Liver (tissue), 9 donors: ENCODE data around the gene PCNX2. TPM values are rescaled to one million over a fixed set of nuclear protein-coding genes. Genes with fewer than 3 reads are reported as not detected.

Source experiments
- DNase-seq: peaks from one replicate; pipeline ENCODE4 v3.0.0-alpha.2; 2017; ENCODE audit warnings: low spot score
- H3K27ac ChIP-seq, 2 donors: one replicate each; pipeline ENCODE4 v1.7.0; 2013; ENCODE audit warnings: inconsistent platforms in 2 of 2, low read length in 2 of 2, control low read depth in 1 of 2, low read depth in 1 of 2, mild to moderate bottlenecking in 1 of 2
- H3K27me3 ChIP-seq, 4 donors: one replicate each; pipeline versions ENCODE4 v1.6.1 to v1.7.0; 2013; ENCODE audit warnings: low read length in 3 of 4, inconsistent platforms in 1 of 4, mild to moderate bottlenecking in 1 of 4, moderate library complexity in 1 of 4; ENCODE audit not compliant: control insufficient read depth in 4 of 4, insufficient read depth in 4 of 4
- H3K36me3 ChIP-seq, 4 donors: one replicate each; pipeline versions ENCODE4 v1.6.1 to v1.7.0; 2013; ENCODE audit warnings: low read length in 3 of 4, mild to moderate bottlenecking in 3 of 4, low read depth in 1 of 4, moderate library complexity in 1 of 4; ENCODE audit not compliant: control insufficient read depth in 4 of 4, insufficient read depth in 3 of 4
- H3K4me1 ChIP-seq, 4 donors: one replicate each; pipeline versions ENCODE4 v1.6.1 to v1.7.0; 2013; ENCODE audit warnings: low read length in 3 of 4, mild to moderate bottlenecking in 3 of 4, moderate library complexity in 1 of 4; ENCODE audit not compliant: control insufficient read depth in 4 of 4, insufficient read depth in 4 of 4
- H3K4me3 ChIP-seq, 3 donors: one replicate each; pipeline versions ENCODE4 v1.6.1 to v1.7.0; 2013; ENCODE audit warnings: low read length in 3 of 3, control low read depth in 1 of 3, low read depth in 1 of 3, mild to moderate bottlenecking in 1 of 3
- H3K9ac ChIP-seq, 2 donors: one replicate each; pipeline ENCODE4 v1.7.0; 2013; ENCODE audit warnings: low read length in 2 of 2, mild to moderate bottlenecking in 2 of 2, moderate library complexity in 2 of 2, control low read depth in 1 of 2, low read depth in 1 of 2
- H3K9me3 ChIP-seq, 4 donors: one replicate each; pipeline versions ENCODE4 v1.6.1 to v1.7.0; 2013; ENCODE audit warnings: low read length in 3 of 4; ENCODE audit not compliant: control insufficient read depth in 4 of 4
- ATF3 ChIP-seq: IDR thresholded peaks from 2 replicates; pipeline ENCODE4 v1.6.1; 2016; ENCODE audit warnings: antibody characterized with exemption
- CTCF ChIP-seq: fragments of 150-350 bp; IDR thresholded peaks from 2 replicates; pipeline ENCODE4 v1.5.1; 2017; ENCODE audit warnings: improper control_type of control experiment, low read depth, low read length; ENCODE audit not compliant: missing input control
- EGR1 ChIP-seq, 2 donors: IDR thresholded peaks; 2 replicates each; pipeline ENCODE4 v1.6.1; 2016 to 2018; ENCODE audit warnings: antibody characterized with exemption in 2 of 2, low read depth in 2 of 2
- FOXA1 ChIP-seq: IDR thresholded peaks from 2 replicates; pipeline ENCODE4 v1.6.1; 2016; ENCODE audit warnings: antibody characterized with exemption
- FOXA2 ChIP-seq: IDR thresholded peaks from 2 replicates; pipeline ENCODE4 v1.6.1; 2016; ENCODE audit warnings: antibody characterized with exemption
- GABPA ChIP-seq, 2 donors: IDR thresholded peaks in 1 of 2; conservative IDR thresholded peaks in 1 of 2; 2 replicates each; pipeline ENCODE4 v1.6.1; 2016; ENCODE audit warnings: antibody characterized with exemption in 2 of 2, mild to moderate bottlenecking in 1 of 2, moderate library complexity in 1 of 2
- HNF4A ChIP-seq, 2 donors: conservative IDR thresholded peaks; 2 replicates each; pipeline ENCODE4 v1.6.1; 2016; ENCODE audit warnings: antibody characterized with exemption in 2 of 2, mild to moderate bottlenecking in 2 of 2
- HNF4G ChIP-seq: IDR thresholded peaks from 2 replicates; pipeline ENCODE4 v1.6.1; 2016; ENCODE audit warnings: antibody characterized with exemption
- JUND ChIP-seq, 2 donors: IDR thresholded peaks; 2 replicates each; pipeline ENCODE4 v1.6.1; 2016; ENCODE audit warnings: antibody characterized with exemption in 2 of 2
- NR2F2 ChIP-seq: IDR thresholded peaks from 2 replicates; pipeline ENCODE4 v1.6.1; 2016; ENCODE audit warnings: antibody characterized with exemption
- RAD21 ChIP-seq, 2 donors: IDR thresholded peaks; 2 replicates each; pipeline ENCODE4 v1.6.1; 2016; ENCODE audit warnings: antibody characterized with exemption in 2 of 2, mild to moderate bottlenecking in 2 of 2
- REST ChIP-seq: IDR thresholded peaks from 2 replicates; pipeline ENCODE4 v1.6.1; 2016; ENCODE audit warnings: antibody characterized with exemption, mild to moderate bottlenecking
- RXRA ChIP-seq, 2 donors: IDR thresholded peaks; 2 replicates each; pipeline ENCODE4 v1.6.1; 2017 to 2018; ENCODE audit warnings: antibody characterized with exemption in 2 of 2, mild to moderate bottlenecking in 1 of 2
- SP1 ChIP-seq: IDR thresholded peaks from 2 replicates; pipeline ENCODE4 v1.6.1; 2018; ENCODE audit warnings: antibody characterized with exemption, mild to moderate bottlenecking
- TAF1 ChIP-seq: conservative IDR thresholded peaks from 2 replicates; pipeline ENCODE4 v1.6.1; 2016; ENCODE audit warnings: antibody characterized with exemption, mild to moderate bottlenecking
- YY1 ChIP-seq: IDR thresholded peaks from 2 replicates; pipeline ENCODE4 v1.6.1; 2016; ENCODE audit warnings: antibody characterized with exemption, mild to moderate bottlenecking
- ZBTB33 ChIP-seq: IDR thresholded peaks from 2 replicates; pipeline ENCODE4 v1.6.1; 2016; ENCODE audit warnings: antibody characterized with exemption
- WGBS: extraction: QIAGEN DNeasy Blood & Tissue Kit; methylation state at CpG from one replicate; pipeline ENCODE4 v1.1.7; 2013; 5-methylcytosine and 5-hydroxymethylcytosine counted together
- polyA plus RNA-seq, 2 donors: library from polyadenylated mRNA; stranded (reverse) in 1 of 2; unstranded in 1 of 2; fragments of 200-250 nt in 1 of 2; fragments of >200 nt in 1 of 2; fragmentation: Nextera tagmentation in 1 of 2; extraction: Ambion mirVana in 1 of 2; gene quantifications; one replicate each; pipeline versions ENCODE4 v1.2.1 to v1.2.3, GENCODE V29; 2013 to 2015
- total RNA-seq, 2 donors: library from RNA; depleted of rRNA; stranded (reverse); fragments of >200 nt; gene quantifications; one replicate each; pipeline ENCODE4 v1.2.3, GENCODE V29; 2014
- TF ChIP-seq, protein P1 (sequence below): IDR thresholded peaks from 2 replicates; pipeline ENCODE4 v1.6.1; 2016; ENCODE audit warnings: antibody characterized with exemption
- donor health status: healthy.
- donor health status: healthy.
- donor health status: healthy.
- donor health status: healthy.
- donor health status: healthy.

PCNX2 gene
- total and polyA plus RNA-seq, 4 donors, result 0.20 to 3.1 (median 0.92) TPM

DNA sequence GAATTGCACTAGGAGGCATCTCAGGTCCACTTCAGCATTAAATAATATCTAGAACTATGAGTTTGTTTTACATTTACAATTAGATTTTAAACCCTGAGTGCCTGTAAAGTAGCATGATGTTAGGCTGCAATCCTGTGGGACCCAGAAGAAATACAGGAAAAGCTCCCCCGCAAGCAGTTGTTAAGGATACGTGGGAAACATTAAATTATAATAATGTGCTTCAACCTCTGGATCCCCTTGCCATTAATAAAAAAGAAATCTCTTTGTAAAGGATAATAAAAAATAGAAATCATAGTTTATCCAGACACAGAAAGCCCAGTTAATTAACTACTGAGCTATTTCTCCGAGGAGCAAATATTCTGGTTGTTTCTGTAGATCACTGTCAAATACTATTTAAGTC is 106.0 kb downstream of the PCNX2 start:
- TF ChIP-seq, protein P1, sequence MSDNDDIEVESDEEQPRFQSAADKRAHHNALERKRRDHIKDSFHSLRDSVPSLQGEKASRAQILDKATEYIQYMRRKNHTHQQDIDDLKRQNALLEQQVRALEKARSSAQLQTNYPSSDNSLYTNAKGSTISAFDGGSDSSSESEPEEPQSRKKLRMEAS, result no peak
- TF ChIP-seq SP1, result no peak
- TF ChIP-seq YY1, result no peak
- TF ChIP-seq TAF1, result no peak
- no peak for TF ChIP-seq CTCF
- TF ChIP-seq FOXA2, result no peak
- no peak for TF ChIP-seq HNF4A (conservative IDR thresholded peaks at IDR 0.05)
- TF ChIP-seq ZBTB33, result no peak
- TF ChIP-seq JUND (IDR thresholded peaks at IDR 0.05), result no peak
- TF ChIP-seq GABPA (IDR thresholded peaks at IDR 0.05 in 1 of 2, conservative IDR thresholded peaks at IDR 0.05 in 1 of 2), result no peak
- TF ChIP-seq ATF3, result no peak
- no peak for TF ChIP-seq REST
- no peak for TF ChIP-seq FOXA1
- TF ChIP-seq EGR1 (IDR thresholded peaks at IDR 0.05; ENCODE audit: low read depth in 2 of 2), result no peak
- TF ChIP-seq HNF4G, result no peak
- TF ChIP-seq NR2F2, result no peak

DNA sequence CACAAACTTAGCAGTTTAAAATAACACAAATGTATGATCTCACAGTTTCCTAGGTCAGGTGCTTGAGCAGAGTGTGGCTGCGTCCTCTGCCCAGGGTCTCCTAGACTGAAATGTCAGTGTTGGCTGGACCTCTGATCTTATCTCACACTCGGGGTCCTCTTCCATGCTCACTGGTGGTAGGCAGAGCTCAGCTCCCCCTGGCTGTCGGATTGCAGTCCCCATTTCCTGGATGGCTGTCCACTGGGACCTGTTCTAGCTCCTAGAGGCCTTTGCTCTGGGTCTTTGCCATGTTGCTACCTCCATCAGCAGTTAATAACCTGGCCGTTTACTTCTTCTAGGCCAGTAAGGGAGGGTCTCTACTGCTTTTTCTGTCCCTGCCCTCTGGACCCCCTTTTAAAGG is 107.5 kb downstream of the PCNX2 start:
- H3K4me3 ChIP-seq, result no peak overlapping the region
- no peaks in the 10 kb centered on the region for H3K9me3 ChIP-seq
- TF ChIP-seq GABPA (IDR thresholded peaks at IDR 0.05 in 1 of 2, conservative IDR thresholded peaks at IDR 0.05 in 1 of 2), result no peak
- no peak for TF ChIP-seq RAD21 (IDR thresholded peaks at IDR 0.05)
- TF ChIP-seq EGR1 (IDR thresholded peaks at IDR 0.05; ENCODE audit: low read depth in 2 of 2), result no peak
- TF ChIP-seq HNF4A (conservative IDR thresholded peaks at IDR 0.05), result no peak
- TF ChIP-seq RXRA (IDR thresholded peaks at IDR 0.05), result no peak
- TF ChIP-seq YY1, result no peak
- TF ChIP-seq ATF3, result no peak
- TF ChIP-seq TAF1, result no peak
- TF ChIP-seq JUND (IDR thresholded peaks at IDR 0.05), result no peak
- no peak for TF ChIP-seq NR2F2
- TF ChIP-seq, protein P1, result no peak
- TF ChIP-seq SP1, result no peak
- H3K27me3 ChIP-seq, result peaks cover 0 to 3% (median 0%) of the 10 kb centered on the region in 4 donors
- 75% methylated on average over 4 of the region's 4 CpGs for WGBS
- no peak for DNase-seq
- H3K9ac ChIP-seq, result no peak overlapping the region
- no peaks in the 10 kb centered on the region for H3K4me1 ChIP-seq
- H3K27ac ChIP-seq, result no peak overlapping the region
- no peaks in the 10 kb centered on the region for H3K36me3 ChIP-seq

More for the DNA sequence above, 106.0 kb downstream of the PCNX2 start:
- Histone ChIP-seq H3K27me3 (peaks cover 0 to 3% (median 0%) of the 10 kb centered on the region in 4 donors), H3K9me3 (no peaks in the 10 kb centered on the region), H3K4me1 (no peaks in the 10 kb centered on the region), H3K36me3 (no peaks in the 10 kb centered on the region), H3K9ac (no peak overlapping the region), H3K4me3 (no peak overlapping the region), H3K27ac (no peak overlapping the region)
- WGBS, result 88% methylated on average over 3 of the region's 3 CpGs
- no peak for DNase-seq
